Measurements from ENCODE around the gene GABRA1. TPM values are rescaled to one million over a fixed set of nuclear protein-coding genes. Genes with fewer than 3 reads are reported as not detected.

The GABRA1 gene
- total and polyA plus RNA-seq, 2 donors (not counting 1 experiment from before 2014, with no cell fraction given), result not detected

DNA sequence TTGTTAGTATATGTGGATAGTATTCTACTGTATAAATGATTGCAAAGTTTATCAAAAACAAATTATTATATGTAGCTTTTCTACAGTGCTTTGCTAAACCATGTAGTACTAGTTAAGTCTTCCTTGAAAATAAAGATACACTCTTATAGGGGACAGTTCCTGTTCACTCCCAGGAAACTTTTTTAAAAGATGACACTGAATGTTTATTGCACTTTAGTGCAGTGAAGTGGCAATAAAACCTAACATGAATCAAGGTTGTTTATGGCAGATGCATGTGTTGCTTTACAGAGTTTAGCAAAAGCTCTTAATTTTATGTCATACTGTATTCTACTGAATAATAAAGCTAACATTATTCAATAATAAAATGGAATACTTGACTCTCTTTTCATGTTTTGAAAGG lies 51.7 kb downstream of the GABRA1 start:
- Histone ChIP-seq H3K9me3 (ENCODE audit: control extremely low read depth in 1 of 3, control insufficient read depth in 2 of 3, insufficient read depth in 1 of 3, low read length in 2 of 3) (no peaks in the 10 kb centered on the region), H3K9ac (ENCODE audit: low read length) (no peak overlapping the region), H3K4me1 (ENCODE audit: control insufficient read depth in 2 of 2, insufficient read depth in 2 of 2, low read length in 2 of 2) (no peaks in the 10 kb centered on the region), H3K79me2 (ENCODE audit: control insufficient read depth, insufficient read depth, low read length) (no peaks in the 10 kb centered on the region), H2AFZ (ENCODE audit: insufficient read depth, low read depth, low read length, poor library complexity, severe bottlenecking) (no peak overlapping the region), H3K4me3 (ENCODE audit: control extremely low read depth in 1 of 5, extremely low read depth in 1 of 5, insufficient read depth in 1 of 5, low read depth in 2 of 5, low read length in 4 of 5) (no peak overlapping the region), H3K36me3 (replicated peaks in 1 of 2; ENCODE audit: control extremely low read depth in 1 of 2, control insufficient read depth in 1 of 2, extremely low read depth in 1 of 2, insufficient read depth in 2 of 2, low read length in 1 of 2) (no peaks in the 10 kb centered on the region), H3K27ac (ENCODE audit: low read length in 2 of 2) (no peak overlapping the region), H3K27me3 (replicated peaks in 1 of 4; ENCODE audit: control extremely low read depth in 1 of 4, control insufficient read depth in 3 of 4, insufficient read depth in 4 of 4, low read length in 3 of 4) (no peaks in the 10 kb centered on the region), H4K20me1 (ENCODE audit: control insufficient read depth, insufficient read depth, low read length, poor library complexity, severe bottlenecking) (no peaks in the 10 kb centered on the region), H3K4me2 (replicated peaks; ENCODE audit: low read depth, low read length, poor library complexity, severe bottlenecking) (no peak overlapping the region)
- H3K4me1 Mint-ChIP-seq, result no peaks in the 10 kb centered on the region
- no peak overlapping the region for H3K4me3 Mint-ChIP-seq
- DNase-seq, result no peak
- no peak for ATAC-seq (ENCODE audit: low read depth)
- no peak overlapping the region for H3K27ac Mint-ChIP-seq
- intact Hi-C loops (cut with micrococcal nuclease), result no loop called here
- ChIA-PET POLR2A (no interaction called here), CTCF (no interaction called here)
- H3K9me3 Mint-ChIP-seq (ENCODE audit: insufficient read depth), result no peaks in the 10 kb centered on the region
- TF ChIP-seq, protein P1, sequence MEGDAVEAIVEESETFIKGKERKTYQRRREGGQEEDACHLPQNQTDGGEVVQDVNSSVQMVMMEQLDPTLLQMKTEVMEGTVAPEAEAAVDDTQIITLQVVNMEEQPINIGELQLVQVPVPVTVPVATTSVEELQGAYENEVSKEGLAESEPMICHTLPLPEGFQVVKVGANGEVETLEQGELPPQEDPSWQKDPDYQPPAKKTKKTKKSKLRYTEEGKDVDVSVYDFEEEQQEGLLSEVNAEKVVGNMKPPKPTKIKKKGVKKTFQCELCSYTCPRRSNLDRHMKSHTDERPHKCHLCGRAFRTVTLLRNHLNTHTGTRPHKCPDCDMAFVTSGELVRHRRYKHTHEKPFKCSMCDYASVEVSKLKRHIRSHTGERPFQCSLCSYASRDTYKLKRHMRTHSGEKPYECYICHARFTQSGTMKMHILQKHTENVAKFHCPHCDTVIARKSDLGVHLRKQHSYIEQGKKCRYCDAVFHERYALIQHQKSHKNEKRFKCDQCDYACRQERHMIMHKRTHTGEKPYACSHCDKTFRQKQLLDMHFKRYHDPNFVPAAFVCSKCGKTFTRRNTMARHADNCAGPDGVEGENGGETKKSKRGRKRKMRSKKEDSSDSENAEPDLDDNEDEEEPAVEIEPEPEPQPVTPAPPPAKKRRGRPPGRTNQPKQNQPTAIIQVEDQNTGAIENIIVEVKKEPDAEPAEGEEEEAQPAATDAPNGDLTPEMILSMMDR (IDR thresholded peaks at IDR 0.05), result no peak
- no peak for TF ChIP-seq EZH2 (IDR thresholded peaks at IDR 0.05; ENCODE audit: borderline replicate concordance, insufficient read depth, low read depth, low read length, poor library complexity, severe bottlenecking)
- no peaks in the 10 kb centered on the region for H3K27me3 Mint-ChIP-seq

DNA sequence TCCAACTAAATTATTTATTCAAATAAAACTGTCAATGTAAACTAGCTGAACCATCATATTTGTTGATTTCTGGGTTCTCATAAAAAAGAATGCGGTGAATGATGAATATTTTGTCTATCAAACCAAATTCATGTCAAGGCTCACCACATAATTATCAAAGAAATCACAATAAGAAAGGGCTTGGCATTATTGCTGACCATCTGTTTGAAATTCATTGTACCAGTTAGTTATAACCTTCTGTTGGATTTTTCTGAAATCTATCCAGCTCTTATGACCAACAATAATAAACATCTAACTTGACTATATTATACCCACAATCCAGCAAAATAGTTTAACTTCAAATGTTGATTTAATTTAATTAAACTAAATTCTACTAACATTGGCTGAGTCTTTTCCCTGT lies 53.1 kb downstream of the GABRA1 start:
- Mint-ChIP-seq H3K27me3 (no peaks in the 10 kb centered on the region), H3K27ac (no peak overlapping the region), H3K4me3 (no peak overlapping the region), H3K9me3 (ENCODE audit: insufficient read depth) (no peaks in the 10 kb centered on the region), H3K4me1 (no peaks in the 10 kb centered on the region)
- intact Hi-C loops (cut with micrococcal nuclease), result no loop called here
- Histone ChIP-seq H3K9me3 (ENCODE audit: control extremely low read depth in 1 of 3, control insufficient read depth in 2 of 3, insufficient read depth in 1 of 3, low read length in 2 of 3) (no peaks in the 10 kb centered on the region), H3K36me3 (replicated peaks in 1 of 2; ENCODE audit: control extremely low read depth in 1 of 2, control insufficient read depth in 1 of 2, extremely low read depth in 1 of 2, insufficient read depth in 2 of 2, low read length in 1 of 2) (no peaks in the 10 kb centered on the region), H2AFZ (ENCODE audit: insufficient read depth, low read depth, low read length, poor library complexity, severe bottlenecking) (no peak overlapping the region), H4K20me1 (ENCODE audit: control insufficient read depth, insufficient read depth, low read length, poor library complexity, severe bottlenecking) (no peaks in the 10 kb centered on the region), H3K27ac (ENCODE audit: low read length in 2 of 2) (no peak overlapping the region), H3K4me2 (replicated peaks; ENCODE audit: low read depth, low read length, poor library complexity, severe bottlenecking) (no peak overlapping the region), H3K27me3 (replicated peaks in 1 of 4; ENCODE audit: control extremely low read depth in 1 of 4, control insufficient read depth in 3 of 4, insufficient read depth in 4 of 4, low read length in 3 of 4) (no peaks in the 10 kb centered on the region), H3K4me3 (ENCODE audit: control extremely low read depth in 1 of 5, extremely low read depth in 1 of 5, insufficient read depth in 1 of 5, low read depth in 2 of 5, low read length in 4 of 5) (no peak overlapping the region), H3K4me1 (ENCODE audit: control insufficient read depth in 2 of 2, insufficient read depth in 2 of 2, low read length in 2 of 2) (no peaks in the 10 kb centered on the region), H3K79me2 (ENCODE audit: control insufficient read depth, insufficient read depth, low read length) (no peaks in the 10 kb centered on the region), H3K9ac (ENCODE audit: low read length) (no peak overlapping the region)
- no CpG with 5 or more reads among the region's 1 CpG for WGBS (ENCODE audit: insufficient coverage)
- CTCF ChIA-PET, result no interaction called here
- DNase-seq (no peak), ATAC-seq (ENCODE audit: low read depth) (no peak)
- POLR2A ChIA-PET, result no interaction called here
- no peak for TF ChIP-seq EZH2 (IDR thresholded peaks at IDR 0.05; ENCODE audit: borderline replicate concordance, insufficient read depth, low read depth, low read length, poor library complexity, severe bottlenecking)
- TF ChIP-seq, protein P1 (IDR thresholded peaks at IDR 0.05), result no peak
